GM18861 (cell line): ENCODE results near the gene GAR1.
"Not testable (repeated sequence)": the region's sequence is repeated elsewhere in the genome, so short reads cannot be mapped to it uniquely, and the experiment has no call there.

Source experiments
- ATAC-seq: cut with Tn5 transposase; IDR thresholded peaks from one replicate; pipeline ENCODE4 v1.9.1; 2021; ENCODE audit not compliant: unreplicated experiment

GAR1 gene

DNA sequence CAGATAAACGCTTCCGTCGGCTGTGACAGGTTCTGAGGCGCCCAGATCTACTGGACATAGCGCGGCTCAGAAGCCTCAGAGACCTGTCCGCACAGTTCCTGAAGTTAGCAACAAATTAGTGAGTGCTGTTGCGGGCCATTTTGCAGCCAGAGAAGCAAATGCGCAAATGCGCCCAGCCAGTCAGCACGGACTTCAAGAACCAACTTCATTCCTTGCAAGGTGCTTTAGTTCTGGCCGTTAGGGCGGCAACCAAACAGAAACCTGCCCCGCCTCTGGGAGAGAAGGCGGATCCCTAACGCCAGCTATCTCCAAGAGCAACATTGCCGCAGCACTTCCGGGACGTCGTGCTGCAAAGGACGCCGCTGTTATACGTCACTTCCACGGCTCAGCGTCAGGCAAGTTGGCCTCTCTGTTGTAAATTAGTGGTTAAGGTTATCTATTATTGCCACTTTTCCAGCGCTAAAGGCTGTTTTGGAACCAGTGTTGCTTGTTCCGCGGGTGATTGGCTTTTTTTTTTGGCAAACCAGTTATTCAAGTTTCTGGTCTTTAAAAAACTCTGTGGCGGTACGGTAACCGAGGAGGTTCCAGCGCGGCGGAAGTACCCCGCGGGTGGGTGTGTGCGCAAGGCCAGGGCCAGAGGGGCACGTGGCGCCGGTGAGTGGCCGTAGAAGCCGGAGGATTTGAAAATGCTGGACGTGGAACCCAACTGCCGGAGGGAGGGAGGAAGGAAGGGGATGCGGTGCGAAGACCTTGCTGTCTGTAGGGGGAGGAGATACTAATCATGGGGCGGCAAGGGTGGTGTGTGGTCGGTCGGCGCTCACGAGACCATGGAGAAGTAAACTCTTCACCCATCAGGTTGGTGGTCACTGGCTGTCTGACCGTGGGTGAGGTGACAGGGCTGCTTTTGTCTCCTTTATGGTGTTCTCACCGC is at the start of gene GAR1:
GAR1 (plus strand) TSS at position 612 of the 931 bp plus-strand sequence. CDS start 403 bp downstream, outside the sequence.
- peak; percentile 98 for ATAC-seq

GRCh38 chr4:109782092-109782491 is 33.5 kb upstream of the GAR1 start:
- not testable (repeated sequence) for ATAC-seq

GRCh38 chr4:109786846-109787245 is 28.7 kb upstream of the GAR1 start:
- no peak for ATAC-seq

- no peak for ATAC-seq
Observed at GRCh38 chr4:109787807-109788206, 27.8 kb upstream of the GAR1 start.

GRCh38 chr4:109795059-109795458 is 20.5 kb upstream of the GAR1 start:
- no peak for ATAC-seq

DNA sequence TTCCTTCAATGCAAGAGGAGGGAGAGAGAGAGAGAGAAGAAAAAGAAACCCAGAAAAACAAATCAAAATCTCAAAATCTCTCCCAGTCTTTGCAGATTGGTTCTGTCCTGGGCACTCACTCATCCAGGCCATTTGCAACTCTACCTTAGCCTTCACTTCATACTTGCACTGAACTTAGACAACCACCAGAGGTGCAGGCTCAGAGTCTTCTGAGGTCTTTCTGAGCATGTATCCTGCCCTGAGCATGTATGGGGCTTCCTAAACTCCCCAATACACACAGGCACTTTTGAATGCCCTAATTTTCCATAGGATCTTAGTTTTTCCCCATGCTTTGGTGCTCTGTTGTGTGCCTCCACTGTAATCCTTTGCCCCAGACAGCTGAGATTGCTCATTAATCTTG is 16.7 kb upstream of the GAR1 start:
- no peak for ATAC-seq

GRCh38 chr4:109801099-109801789 is 14.3 kb upstream of the GAR1 start:
- no peak for ATAC-seq

DNA sequence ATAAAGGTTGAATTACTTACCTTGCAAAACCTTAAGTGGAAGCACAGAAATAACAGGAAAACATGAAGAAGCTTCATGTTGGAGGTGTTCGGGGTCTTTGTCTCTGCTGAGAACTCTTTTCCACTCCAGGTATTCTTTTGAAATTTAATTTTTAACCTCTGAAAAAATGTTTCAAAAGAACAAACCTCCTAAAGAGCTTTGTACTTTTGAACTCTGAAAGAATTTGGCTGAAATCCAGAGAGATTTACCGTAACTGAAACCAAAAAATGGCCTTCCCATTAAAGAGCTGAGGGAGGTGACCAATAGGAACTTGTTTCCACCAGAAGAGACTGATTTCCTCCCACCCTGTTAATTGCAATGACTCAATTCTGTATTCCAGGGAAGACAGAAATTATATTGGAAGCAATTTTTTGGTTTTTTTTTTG is 13.7 kb upstream of the GAR1 start, which contains the start of gene CFI:
CFI (minus strand) TSS at position 105 of the 425 bp plus-strand sequence; CDS start at position 77, 28 bp downstream.
- no peak for ATAC-seq

DNA sequence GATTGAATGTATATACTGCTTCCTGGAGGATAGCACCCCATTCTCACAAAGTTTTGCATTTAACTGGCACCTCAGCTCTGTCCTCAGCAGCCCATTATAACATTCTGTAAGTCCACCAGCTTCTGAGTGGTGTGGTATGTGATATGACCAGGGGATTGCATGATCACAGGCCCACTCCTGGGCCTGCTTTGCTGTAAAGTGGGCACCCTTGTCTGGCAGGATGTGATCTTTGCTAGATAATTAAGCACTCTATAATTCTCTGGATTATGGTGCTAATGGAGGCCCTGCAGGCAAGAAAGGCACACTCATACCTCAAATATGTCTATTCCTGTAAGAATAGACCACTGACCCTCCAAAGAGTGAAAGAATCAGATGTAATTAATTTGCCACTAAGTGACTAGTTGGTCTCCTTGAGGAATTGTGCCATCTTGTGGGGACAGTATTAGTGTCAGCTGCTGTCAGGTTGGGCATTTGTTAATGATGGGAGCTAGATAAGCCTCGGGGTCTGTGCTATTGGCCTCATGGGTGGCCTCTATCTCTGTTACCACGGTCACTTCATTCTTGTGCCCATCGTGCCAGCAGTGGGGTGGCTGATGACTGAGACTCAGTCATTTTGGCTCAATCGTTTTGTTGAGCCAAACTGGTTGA is 11.5 kb upstream of the GAR1 start:
- peak; percentile 74 for ATAC-seq

DNA sequence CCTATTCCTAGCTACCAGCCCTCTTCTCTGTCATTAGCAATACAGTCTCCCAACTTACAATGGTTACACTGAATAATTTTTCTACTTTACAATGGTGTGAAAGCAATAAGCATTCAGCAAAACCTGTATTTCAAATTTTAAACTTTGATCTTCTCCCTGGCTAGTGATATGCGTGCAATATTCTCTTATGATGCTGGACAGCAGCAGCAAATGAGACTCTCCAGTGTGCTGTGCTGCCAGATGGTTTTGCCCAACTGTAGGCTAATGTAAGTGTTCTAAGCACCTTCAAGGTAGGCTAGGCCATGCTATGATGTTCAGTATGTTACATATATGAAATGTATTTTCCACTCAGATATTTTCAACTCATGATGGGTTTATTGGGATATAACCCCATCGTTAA is 5.9 kb upstream of the GAR1 start:
- ATAC-seq: no peak

- no peak for ATAC-seq
Observed at GRCh38 chr4:109810552-109811387, 4.8 kb upstream of the GAR1 start.

DNA sequence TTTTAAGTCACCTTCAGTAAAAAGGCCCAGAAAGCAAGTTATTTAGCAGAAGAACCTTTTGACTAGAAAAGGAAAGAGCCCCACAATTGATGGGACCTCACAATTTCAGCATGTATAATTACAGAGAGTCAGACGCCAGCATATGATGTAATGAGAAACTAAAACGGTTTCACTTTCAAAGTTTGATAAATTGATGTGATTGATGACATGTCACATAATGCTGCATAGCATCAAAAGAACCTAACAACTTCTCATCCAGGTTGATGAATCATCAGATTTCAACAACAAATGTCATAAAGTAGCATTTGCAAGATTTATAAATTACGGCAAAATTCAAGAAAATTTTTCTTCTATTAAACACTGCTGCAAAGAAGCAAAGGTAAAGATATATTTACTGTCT is 3.9 kb upstream of the GAR1 start:
- ATAC-seq: no peak

- ATAC-seq: no peak
Observed at GRCh38 chr4:109816082-109816442, 500 bp downstream of the GAR1 start.

DNA sequence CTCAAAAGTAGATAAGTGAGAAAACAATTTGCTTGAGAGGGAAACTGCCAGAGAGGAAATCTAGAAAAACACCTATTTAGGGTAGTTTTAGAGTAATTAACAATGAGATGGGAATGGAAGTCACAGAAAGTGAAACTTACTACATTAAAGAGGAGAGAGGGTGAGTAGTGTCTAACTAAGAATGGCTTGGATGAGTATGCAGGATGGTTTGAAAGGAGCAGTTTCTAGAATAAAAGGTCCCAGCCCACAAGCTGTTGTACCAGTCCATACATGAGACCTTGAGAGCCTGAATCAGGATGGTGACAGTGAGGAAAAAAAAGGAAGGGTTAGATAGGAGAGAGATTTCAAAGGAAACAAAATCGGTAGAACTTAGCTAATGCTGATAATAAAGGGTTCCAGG is 1.3 kb downstream of the GAR1 start:
- ATAC-seq: no peak

DNA sequence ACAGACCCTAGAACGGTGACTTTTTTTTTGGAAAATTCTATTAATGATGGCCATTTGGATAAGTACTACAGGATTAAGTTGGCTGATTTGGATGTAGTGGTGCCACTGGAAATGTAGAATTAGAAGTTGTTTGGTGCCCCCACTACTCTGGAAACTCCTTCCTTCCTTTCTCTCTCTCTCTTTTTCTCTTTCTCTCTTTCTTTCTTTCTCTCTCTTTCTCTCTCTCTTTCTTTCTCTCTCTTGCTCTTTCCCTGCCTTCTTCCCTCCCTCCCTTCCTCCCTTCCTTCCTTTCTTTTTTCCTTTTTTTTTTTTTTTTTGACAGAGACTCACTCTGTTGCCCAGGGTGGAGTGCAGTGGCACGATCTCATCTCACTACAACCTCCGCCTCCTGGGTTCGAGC is 2.7 kb downstream of the GAR1 start:
- ATAC-seq: no peak

- no peak for ATAC-seq
Observed at GRCh38 chr4:109820563-109820962, 5.0 kb downstream of the GAR1 start.

DNA sequence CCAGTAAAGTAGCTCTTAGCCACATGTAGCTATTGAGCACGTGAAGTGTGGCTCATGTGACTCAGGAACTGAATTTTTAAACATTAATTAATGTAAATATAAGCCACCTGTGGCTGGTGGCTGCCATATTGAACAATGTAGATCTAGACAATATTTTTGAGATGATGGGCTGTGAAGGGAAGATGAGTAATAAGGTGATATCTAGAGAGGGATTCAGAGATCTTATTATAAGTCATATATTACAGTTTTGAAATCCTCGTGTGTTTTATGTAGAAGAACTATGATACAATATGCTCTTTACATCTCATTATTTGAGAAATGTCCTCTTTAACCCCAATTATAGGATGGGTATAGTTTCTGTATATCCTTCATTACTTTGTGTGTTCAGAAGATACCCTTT is 5.6 kb downstream of the GAR1 start:
- no peak for ATAC-seq

DNA sequence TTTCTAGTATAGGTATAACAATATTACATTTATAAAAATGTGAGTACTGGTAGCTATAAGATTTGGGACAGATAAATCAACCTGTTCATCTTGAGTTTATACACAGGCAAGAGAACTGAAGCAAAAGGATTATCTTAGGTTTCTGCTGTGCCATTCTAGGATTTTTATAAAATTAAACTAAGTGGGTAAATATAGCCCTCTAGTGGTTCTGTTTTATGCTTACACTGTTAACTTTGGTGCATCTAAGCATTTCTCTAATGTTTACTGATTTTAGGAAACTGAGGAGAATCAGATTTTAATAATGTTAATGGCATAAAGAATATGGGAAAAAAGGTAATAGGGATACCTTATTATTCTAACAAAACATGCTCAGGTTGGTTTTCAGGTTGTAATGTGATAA is 11.2 kb downstream of the GAR1 start:
- ATAC-seq: peak; percentile 79

DNA sequence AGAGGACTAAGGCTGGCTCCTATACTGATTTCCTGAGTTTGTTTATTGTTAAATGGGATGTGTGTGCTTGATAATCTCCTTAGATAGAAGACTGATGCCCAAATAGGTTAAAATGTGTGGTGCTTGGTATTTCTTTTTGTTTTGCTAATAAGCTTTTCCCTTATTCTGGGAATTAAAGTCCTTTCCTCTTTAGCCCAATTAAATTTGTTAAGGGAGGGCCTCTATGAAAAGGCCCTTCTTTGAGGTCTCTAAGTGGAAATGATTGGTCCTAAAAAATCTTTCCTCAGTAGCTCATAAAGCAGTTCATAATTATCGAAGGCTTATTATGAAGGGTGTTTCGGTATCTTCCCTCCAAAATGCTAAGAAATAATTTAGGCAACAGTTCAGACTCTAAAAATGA is 12.1 kb downstream of the GAR1 start, which contains the start of gene RRH:
RRH (plus strand) TSS at position 301 of the 400 bp plus-strand sequence; CDS start at position 357, 56 bp downstream.
- ATAC-seq: no peak

DNA sequence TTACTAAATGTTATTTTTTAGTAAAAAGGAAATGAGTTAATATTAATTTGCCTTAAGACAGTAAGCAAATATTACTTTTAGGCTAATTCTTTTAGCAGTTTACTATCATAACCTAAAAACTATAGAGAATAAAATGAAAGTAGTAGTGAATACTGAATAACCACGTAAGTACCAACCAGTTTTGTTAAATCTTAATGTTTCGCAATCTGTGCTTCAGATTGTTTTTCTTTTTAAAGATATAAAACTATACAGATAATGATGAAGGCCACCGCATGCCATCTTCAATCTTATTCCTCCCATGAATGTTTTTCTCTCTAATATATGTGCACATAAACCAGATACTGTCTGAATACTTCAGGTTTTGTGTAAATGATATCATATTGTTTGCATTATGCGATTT is 18.2 kb downstream of the GAR1 start:
- no peak for ATAC-seq

GRCh38 chr4:109836985-109837384 is 21.4 kb downstream of the GAR1 start:
- ATAC-seq: no peak
